HCT116 (cell line): ENCODE measurements around the gene NEURL4.
"Not testable (repeated sequence)": the region's sequence is repeated elsewhere in the genome, so short reads cannot be mapped to it uniquely, and the experiment has no call there.

Experiments
- CEBPB ChIP-seq: IDR thresholded peaks from 2 replicates; pipeline ENCODE4 v1.6.1; 2012; ENCODE audit warnings: low read depth
- EZH2 ChIP-seq: fragments of 200-600 bp; sonication (generic); IDR thresholded peaks from 2 replicates; pipeline ENCODE4 v1.6.1; 2017; ENCODE audit warnings: antibody characterized with exemption, mixed run types
- JUND ChIP-seq: IDR thresholded peaks from 2 replicates; pipeline ENCODE4 v1.6.1; 2012
- POLR2A ChIP-seq: IDR thresholded peaks from 2 replicates; pipeline ENCODE4 v1.7.0; 2011; ENCODE audit warnings: borderline replicate concordance; ENCODE audit not compliant: insufficient read depth, insufficient read length; ENCODE audit errors: extremely low read depth
- POLR2AphosphoS5 ChIP-seq: IDR thresholded peaks from 2 replicates; pipeline ENCODE4 v1.6.1; 2011; ENCODE audit warnings: mild to moderate bottlenecking, low read depth, low read length, moderate library complexity
- RAD21 ChIP-seq: IDR thresholded peaks from 2 replicates; pipeline ENCODE4 v1.6.1; 2012; ENCODE audit warnings: low read depth, mild to moderate bottlenecking
- SIN3A ChIP-seq: IDR thresholded peaks from 2 replicates; pipeline ENCODE4 v1.6.1; 2012; ENCODE audit warnings: low read depth
- SP1 ChIP-seq: IDR thresholded peaks from 2 replicates; pipeline ENCODE4 v1.6.1; 2012; ENCODE audit warnings: low read depth
- SRF ChIP-seq: IDR thresholded peaks from 2 replicates; pipeline ENCODE4 v1.6.1; 2012; ENCODE audit warnings: low read depth
- YY1 ChIP-seq: IDR thresholded peaks from 2 replicates; pipeline ENCODE4 v1.6.1; 2011; ENCODE audit warnings: low read length, low read depth, moderate library complexity, mild to moderate bottlenecking; ENCODE audit not compliant: insufficient replicate concordance; ENCODE audit errors: extremely low read depth
- TF ChIP-seq, protein P1 (sequence below): IDR thresholded peaks from 2 replicates; pipeline ENCODE4 v1.6.1; 2012; ENCODE audit warnings: low read depth
- TF ChIP-seq, protein P2 (sequence below), 3 experiments: fragments of 200-600 bp in 1 of 3; sonication (generic) in 1 of 3; IDR thresholded peaks in 2 of 3; conservative IDR thresholded peaks in 1 of 3; 2 replicates each; pipeline ENCODE4 v1.5.1; 2012 to 2017; ENCODE audit warnings: low read depth in 2 of 3, low read length in 2 of 3, antibody characterized with exemption in 1 of 3, borderline replicate concordance in 1 of 3, control low read depth in 1 of 3, mild to moderate bottlenecking in 1 of 3, mixed read lengths in 1 of 3, mixed run types in 1 of 3, moderate library complexity in 1 of 3; ENCODE audit not compliant: insufficient read depth in 1 of 3
- TF ChIP-seq, protein P3 (sequence below): IDR thresholded peaks from 2 replicates; pipeline ENCODE4 v1.6.1; 2012

DNA sequence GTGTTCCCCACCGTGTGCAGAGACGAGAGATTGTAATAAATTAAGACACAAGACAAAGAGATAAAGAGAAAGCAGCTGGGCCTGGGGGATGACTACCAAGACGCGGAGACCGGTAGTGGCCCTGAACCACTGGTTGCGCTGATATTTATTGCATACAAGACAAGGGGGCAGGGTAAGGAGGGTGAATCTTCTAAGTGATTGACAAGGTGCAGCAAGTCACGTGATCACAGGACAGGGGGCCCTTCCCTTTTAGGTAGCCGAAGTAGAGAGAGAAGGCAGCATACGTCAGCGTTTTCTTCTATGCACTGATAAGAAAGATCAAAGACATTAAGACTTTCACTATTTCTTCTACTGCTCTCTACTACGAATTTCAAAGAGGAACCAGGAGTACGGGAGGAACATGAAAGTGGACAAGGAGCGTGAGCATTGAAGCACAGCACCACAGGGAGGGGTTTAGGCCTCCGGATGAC lies 3.5 kb upstream of the NEURL4 start:
- TF ChIP-seq, protein P1, sequence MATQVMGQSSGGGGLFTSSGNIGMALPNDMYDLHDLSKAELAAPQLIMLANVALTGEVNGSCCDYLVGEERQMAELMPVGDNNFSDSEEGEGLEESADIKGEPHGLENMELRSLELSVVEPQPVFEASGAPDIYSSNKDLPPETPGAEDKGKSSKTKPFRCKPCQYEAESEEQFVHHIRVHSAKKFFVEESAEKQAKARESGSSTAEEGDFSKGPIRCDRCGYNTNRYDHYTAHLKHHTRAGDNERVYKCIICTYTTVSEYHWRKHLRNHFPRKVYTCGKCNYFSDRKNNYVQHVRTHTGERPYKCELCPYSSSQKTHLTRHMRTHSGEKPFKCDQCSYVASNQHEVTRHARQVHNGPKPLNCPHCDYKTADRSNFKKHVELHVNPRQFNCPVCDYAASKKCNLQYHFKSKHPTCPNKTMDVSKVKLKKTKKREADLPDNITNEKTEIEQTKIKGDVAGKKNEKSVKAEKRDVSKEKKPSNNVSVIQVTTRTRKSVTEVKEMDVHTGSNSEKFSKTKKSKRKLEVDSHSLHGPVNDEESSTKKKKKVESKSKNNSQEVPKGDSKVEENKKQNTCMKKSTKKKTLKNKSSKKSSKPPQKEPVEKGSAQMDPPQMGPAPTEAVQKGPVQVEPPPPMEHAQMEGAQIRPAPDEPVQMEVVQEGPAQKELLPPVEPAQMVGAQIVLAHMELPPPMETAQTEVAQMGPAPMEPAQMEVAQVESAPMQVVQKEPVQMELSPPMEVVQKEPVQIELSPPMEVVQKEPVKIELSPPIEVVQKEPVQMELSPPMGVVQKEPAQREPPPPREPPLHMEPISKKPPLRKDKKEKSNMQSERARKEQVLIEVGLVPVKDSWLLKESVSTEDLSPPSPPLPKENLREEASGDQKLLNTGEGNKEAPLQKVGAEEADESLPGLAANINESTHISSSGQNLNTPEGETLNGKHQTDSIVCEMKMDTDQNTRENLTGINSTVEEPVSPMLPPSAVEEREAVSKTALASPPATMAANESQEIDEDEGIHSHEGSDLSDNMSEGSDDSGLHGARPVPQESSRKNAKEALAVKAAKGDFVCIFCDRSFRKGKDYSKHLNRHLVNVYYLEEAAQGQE = not testable (repeated sequence)
- not testable (repeated sequence) for TF ChIP-seq POLR2A, EZH2, CEBPB, YY1, JUND, POLR2AphosphoS5, SP1, RAD21, SIN3A, SRF
- TF ChIP-seq, protein P2, sequence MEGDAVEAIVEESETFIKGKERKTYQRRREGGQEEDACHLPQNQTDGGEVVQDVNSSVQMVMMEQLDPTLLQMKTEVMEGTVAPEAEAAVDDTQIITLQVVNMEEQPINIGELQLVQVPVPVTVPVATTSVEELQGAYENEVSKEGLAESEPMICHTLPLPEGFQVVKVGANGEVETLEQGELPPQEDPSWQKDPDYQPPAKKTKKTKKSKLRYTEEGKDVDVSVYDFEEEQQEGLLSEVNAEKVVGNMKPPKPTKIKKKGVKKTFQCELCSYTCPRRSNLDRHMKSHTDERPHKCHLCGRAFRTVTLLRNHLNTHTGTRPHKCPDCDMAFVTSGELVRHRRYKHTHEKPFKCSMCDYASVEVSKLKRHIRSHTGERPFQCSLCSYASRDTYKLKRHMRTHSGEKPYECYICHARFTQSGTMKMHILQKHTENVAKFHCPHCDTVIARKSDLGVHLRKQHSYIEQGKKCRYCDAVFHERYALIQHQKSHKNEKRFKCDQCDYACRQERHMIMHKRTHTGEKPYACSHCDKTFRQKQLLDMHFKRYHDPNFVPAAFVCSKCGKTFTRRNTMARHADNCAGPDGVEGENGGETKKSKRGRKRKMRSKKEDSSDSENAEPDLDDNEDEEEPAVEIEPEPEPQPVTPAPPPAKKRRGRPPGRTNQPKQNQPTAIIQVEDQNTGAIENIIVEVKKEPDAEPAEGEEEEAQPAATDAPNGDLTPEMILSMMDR (IDR thresholded peaks at IDR 0.05 in 2 of 3, conservative IDR thresholded peaks at IDR 0.05 in 1 of 3; ENCODE audit: borderline replicate concordance in 1 of 3, insufficient read depth in 1 of 3, low read depth in 2 of 3, low read length in 2 of 3) = not testable (repeated sequence)
- TF ChIP-seq, protein P3, sequence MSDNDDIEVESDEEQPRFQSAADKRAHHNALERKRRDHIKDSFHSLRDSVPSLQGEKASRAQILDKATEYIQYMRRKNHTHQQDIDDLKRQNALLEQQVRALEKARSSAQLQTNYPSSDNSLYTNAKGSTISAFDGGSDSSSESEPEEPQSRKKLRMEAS = not testable (repeated sequence)
